ENCODE results near the gene PPP1R15B.
A peak's percentile ranks its signal among the peaks of the same experiment; 100 is the strongest.

PPP1R15B gene

GRCh38 chr1:204384636-204385352 is 26.8 kb downstream of the PPP1R15B start:
- no peaks in the 10 kb centered on the region for H3K9me3 ChIP-seq (ENCODE audit: control insufficient read depth, insufficient read depth, low read length)
- H3K9ac ChIP-seq (ENCODE audit: low read depth, low read length), result no peak overlapping the region
- H3K36me3 ChIP-seq (ENCODE audit: insufficient read depth, low read length), result no peaks in the 10 kb centered on the region
- no peaks in the 10 kb centered on the region for H3K4me1 ChIP-seq (ENCODE audit: insufficient read depth, low read length)

- Histone ChIP-seq H3K4me1 (ENCODE audit: insufficient read depth, low read length) (no peaks in the 10 kb centered on the region), H3K36me3 (ENCODE audit: insufficient read depth, low read length) (no peaks in the 10 kb centered on the region), H3K9ac (ENCODE audit: low read depth, low read length) (no peak overlapping the region)
Observed at GRCh38 chr1:204383163-204383904, 28.3 kb downstream of the PPP1R15B start.

GRCh38 chr1:204382714-204383083 is 28.9 kb downstream of the PPP1R15B start:
- no peaks in the 10 kb centered on the region for H3K9me3 ChIP-seq (ENCODE audit: control insufficient read depth, insufficient read depth, low read length)
- H3K4me1 ChIP-seq (ENCODE audit: insufficient read depth, low read length), result no peaks in the 10 kb centered on the region
- H3K9ac ChIP-seq (ENCODE audit: low read depth, low read length), result no peak overlapping the region
- H3K36me3 ChIP-seq (ENCODE audit: insufficient read depth, low read length), result no peaks in the 10 kb centered on the region

More at GRCh38 chr1:204383163-204383904, 28.3 kb downstream of the PPP1R15B start:
- H3K9me3 ChIP-seq (ENCODE audit: control insufficient read depth, insufficient read depth, low read length), result no peaks in the 10 kb centered on the region

GRCh38 chr1:204380293-204380831 is 31.3 kb downstream of the PPP1R15B start:
- Histone ChIP-seq H3K36me3 (ENCODE audit: insufficient read depth, low read length) (no peaks in the 10 kb centered on the region), H3K9ac (ENCODE audit: low read depth, low read length) (no peak overlapping the region), H3K9me3 (ENCODE audit: control insufficient read depth, insufficient read depth, low read length) (no peaks in the 10 kb centered on the region), H3K4me1 (ENCODE audit: insufficient read depth, low read length) (no peaks in the 10 kb centered on the region)

- H3K4me1 ChIP-seq (ENCODE audit: insufficient read depth, low read length), result no peaks in the 10 kb centered on the region
- H3K36me3 ChIP-seq (ENCODE audit: insufficient read depth, low read length), result no peaks in the 10 kb centered on the region
- no peaks in the 10 kb centered on the region for H3K9me3 ChIP-seq (ENCODE audit: control insufficient read depth, insufficient read depth, low read length)
- H3K9ac ChIP-seq (ENCODE audit: low read depth, low read length), result peak overlapping the region; percentile 63
Observed at GRCh38 chr1:204377800-204378668, 33.6 kb downstream of the PPP1R15B start.

- Histone ChIP-seq H3K4me1 (ENCODE audit: insufficient read depth, low read length) (no peaks in the 10 kb centered on the region), H3K9ac (ENCODE audit: low read depth, low read length) (peak overlapping the region; percentile 63; the same call in 1 of the 2 replicates), H3K36me3 (ENCODE audit: insufficient read depth, low read length) (no peaks in the 10 kb centered on the region), H3K9me3 (ENCODE audit: control insufficient read depth, insufficient read depth, low read length) (no peaks in the 10 kb centered on the region)
Observed at GRCh38 chr1:204376919-204377799, 34.5 kb downstream of the PPP1R15B start.

- no peaks in the 10 kb centered on the region for H3K9me3 ChIP-seq (ENCODE audit: control insufficient read depth, insufficient read depth, low read length)
- no peak overlapping the region for H3K9ac ChIP-seq (ENCODE audit: low read depth, low read length)
- no peaks in the 10 kb centered on the region for H3K4me1 ChIP-seq (ENCODE audit: insufficient read depth, low read length)
- H3K36me3 ChIP-seq (ENCODE audit: insufficient read depth, low read length), result no peaks in the 10 kb centered on the region
Observed at GRCh38 chr1:204376465-204376864, 35.2 kb downstream of the PPP1R15B start.

GRCh38 chr1:204373911-204374310 is 37.7 kb downstream of the PPP1R15B start:
- H3K9me3 ChIP-seq (ENCODE audit: control insufficient read depth, insufficient read depth, low read length), result no peaks in the 10 kb centered on the region
- no peak overlapping the region for H3K9ac ChIP-seq (ENCODE audit: low read depth, low read length)
- H3K4me1 ChIP-seq (ENCODE audit: insufficient read depth, low read length), result no peaks in the 10 kb centered on the region
- H3K36me3 ChIP-seq (ENCODE audit: insufficient read depth, low read length), result no peaks in the 10 kb centered on the region

GRCh38 chr1:204370176-204370575 is 41.4 kb downstream of the PPP1R15B start:
- Histone ChIP-seq H3K9ac (ENCODE audit: low read depth, low read length) (no peak overlapping the region), H3K4me1 (ENCODE audit: insufficient read depth, low read length) (no peaks in the 10 kb centered on the region), H3K36me3 (ENCODE audit: insufficient read depth, low read length) (no peaks in the 10 kb centered on the region), H3K9me3 (ENCODE audit: control insufficient read depth, insufficient read depth, low read length) (no peaks in the 10 kb centered on the region)

- Histone ChIP-seq H3K4me1 (ENCODE audit: insufficient read depth, low read length) (no peaks in the 10 kb centered on the region), H3K36me3 (ENCODE audit: insufficient read depth, low read length) (no peaks in the 10 kb centered on the region), H3K9me3 (ENCODE audit: control insufficient read depth, insufficient read depth, low read length) (no peaks in the 10 kb centered on the region), H3K9ac (ENCODE audit: low read depth, low read length) (no peak overlapping the region)
Observed at GRCh38 chr1:204368996-204369726, 42.5 kb downstream of the PPP1R15B start.

GRCh38 chr1:204367956-204368355 is 43.7 kb downstream of the PPP1R15B start:
- Histone ChIP-seq H3K36me3 (ENCODE audit: insufficient read depth, low read length) (no peaks in the 10 kb centered on the region), H3K4me1 (ENCODE audit: insufficient read depth, low read length) (no peaks in the 10 kb centered on the region), H3K9ac (ENCODE audit: low read depth, low read length) (no peak overlapping the region), H3K9me3 (ENCODE audit: control insufficient read depth, insufficient read depth, low read length) (no peaks in the 10 kb centered on the region)

- Histone ChIP-seq H3K36me3 (ENCODE audit: insufficient read depth, low read length) (no peaks in the 10 kb centered on the region), H3K9ac (ENCODE audit: low read depth, low read length) (no peak overlapping the region), H3K4me1 (ENCODE audit: insufficient read depth, low read length) (no peaks in the 10 kb centered on the region), H3K9me3 (ENCODE audit: control insufficient read depth, insufficient read depth, low read length) (no peaks in the 10 kb centered on the region)
Observed at GRCh38 chr1:204367193-204367858, 44.3 kb downstream of the PPP1R15B start.

GRCh38 chr1:204366759-204367158 is 44.9 kb downstream of the PPP1R15B start:
- no peaks in the 10 kb centered on the region for H3K9me3 ChIP-seq (ENCODE audit: control insufficient read depth, insufficient read depth, low read length)
- no peak overlapping the region for H3K9ac ChIP-seq (ENCODE audit: low read depth, low read length)

More at GRCh38 chr1:204366759-204367158, 44.9 kb downstream of the PPP1R15B start:
- Histone ChIP-seq H3K4me1 (ENCODE audit: insufficient read depth, low read length) (no peaks in the 10 kb centered on the region), H3K36me3 (ENCODE audit: insufficient read depth, low read length) (no peaks in the 10 kb centered on the region)
